ENCODE data around the gene FGF18.
"Not testable (repeated sequence)": the region's sequence is repeated elsewhere in the genome, so short reads cannot be mapped to it uniquely, and the experiment has no call there.

Gene FGF18

DNA sequence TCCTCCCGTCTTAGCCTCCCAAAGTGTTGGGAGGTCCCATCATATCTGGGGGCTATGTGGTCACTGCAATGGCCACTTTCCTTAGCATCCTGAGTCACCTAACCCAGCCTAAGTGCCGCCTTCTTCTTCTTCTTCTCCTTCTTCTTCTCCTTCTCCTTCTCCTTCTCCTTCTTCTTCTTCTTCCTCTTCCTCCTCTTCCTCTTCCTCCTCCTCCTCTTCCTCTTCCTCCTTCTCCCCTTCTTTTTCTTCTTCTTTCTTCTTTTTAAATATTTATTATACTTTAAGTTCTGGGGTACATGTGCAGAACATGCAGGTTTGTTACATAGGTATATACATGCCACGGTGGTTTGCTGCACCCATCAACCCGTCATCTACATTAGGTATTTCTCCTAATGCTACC lies 78.0 kb downstream of the FGF18 start:
- DNase-seq (ENCODE audit: low read depth): not testable (repeated sequence)

DNA sequence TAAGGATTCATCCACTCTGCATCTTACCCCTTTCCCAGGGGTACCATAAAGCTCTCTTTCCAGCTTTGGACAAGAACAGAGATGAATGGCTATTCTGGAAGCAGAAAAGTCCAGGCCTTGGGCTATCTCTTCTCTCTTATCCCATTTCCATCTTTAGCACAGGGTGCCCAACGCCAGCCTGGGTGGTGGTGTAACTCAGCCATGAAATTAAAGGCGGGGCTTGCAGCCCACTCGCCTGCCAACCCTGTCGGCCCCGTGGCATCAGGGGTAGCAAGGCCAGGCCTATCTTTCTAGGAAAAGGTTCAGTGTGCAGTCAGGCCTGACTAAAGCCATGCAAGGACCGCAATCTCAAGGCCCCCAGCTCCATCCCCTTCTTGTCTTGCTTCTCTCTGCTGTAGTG lies 78.7 kb downstream of the FGF18 start:
- DNase-seq (ENCODE audit: low read depth): no peak

DNA sequence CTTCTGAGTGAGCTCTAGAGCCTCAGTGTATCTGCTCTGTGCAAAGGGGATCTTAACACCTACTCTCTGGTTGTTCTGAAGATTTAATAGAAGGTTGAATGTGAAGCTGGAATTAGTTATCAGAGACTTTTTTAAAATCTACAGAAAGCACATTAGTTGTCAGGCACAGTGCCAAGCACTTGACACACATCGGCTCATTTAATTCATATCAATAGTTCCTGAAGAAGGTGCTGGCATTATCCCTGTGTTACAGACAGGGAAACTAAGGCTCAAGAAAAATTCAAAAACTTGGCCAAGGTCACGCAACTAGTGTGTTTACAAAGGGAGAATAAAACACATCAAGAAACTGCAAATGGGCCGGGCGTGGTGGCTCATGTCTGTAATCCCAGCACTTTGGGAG lies 80.2 kb downstream of the FGF18 start:
- DNase-seq (ENCODE audit: low read depth): no peak

DNA sequence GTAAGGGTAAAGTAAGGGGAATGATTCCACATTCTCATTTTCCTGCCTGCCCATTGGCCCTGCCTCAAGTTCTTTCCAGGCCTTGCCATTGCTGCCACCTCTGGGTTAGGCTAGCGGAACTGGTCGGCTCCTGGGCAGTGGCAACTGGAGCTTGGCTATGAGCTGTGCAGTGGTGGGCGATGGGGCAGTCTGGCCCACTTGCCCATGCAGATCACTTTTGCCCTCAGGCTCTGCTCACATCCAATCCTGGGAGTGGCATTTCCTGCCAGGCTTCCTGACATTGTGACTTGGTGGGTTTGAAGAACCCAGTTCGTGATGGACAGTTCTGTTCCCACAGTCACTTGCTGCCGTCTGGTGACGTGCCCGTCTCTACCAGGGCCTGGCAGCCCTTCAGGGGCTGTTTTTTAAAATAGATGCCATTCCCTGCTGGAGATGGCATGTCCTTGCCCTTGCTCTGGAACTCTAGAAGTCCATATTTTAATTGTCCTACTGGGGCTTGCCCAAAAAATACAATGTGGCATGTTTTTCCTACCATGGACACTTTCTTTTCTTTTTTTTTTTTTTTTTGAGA lies 86.1 kb downstream of the FGF18 start:
- no peak for DNase-seq (ENCODE audit: low read depth)

DNA sequence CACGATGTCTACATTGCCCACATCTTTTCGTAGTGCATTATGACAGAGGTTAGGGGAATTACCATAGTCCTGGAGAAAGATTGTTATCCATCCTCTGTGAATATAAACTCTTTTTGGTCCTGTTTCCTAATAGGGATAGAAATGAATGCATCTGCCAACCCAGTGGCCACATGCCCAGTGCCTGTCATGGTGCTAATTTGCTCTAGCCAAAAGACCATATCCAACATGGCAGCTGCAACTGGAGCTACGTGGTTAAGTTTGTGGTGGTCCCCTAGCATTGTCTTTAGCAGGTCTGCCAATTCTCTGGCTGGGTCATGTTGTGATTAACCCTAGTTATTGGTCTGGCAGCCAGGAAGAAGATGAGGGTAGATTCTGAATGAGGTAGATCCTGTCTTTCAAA lies 87.5 kb downstream of the FGF18 start:
- DNase-seq (ENCODE audit: low read depth): no peak
